ENCODE data around the gene PHOX2B.

The PHOX2B gene

GRCh38 chr4:41787931-41788330 is 39.4 kb upstream of the PHOX2B start:
- no peak overlapping the region for H3K4me3 ChIP-seq (ENCODE audit: low read depth, low read length)
- no peak for TF ChIP-seq CTCF (IDR thresholded peaks at IDR 0.05; ENCODE audit: low read depth, low read length)

GRCh38 chr4:41785665-41786064 is 37.1 kb upstream of the PHOX2B start:
- TF ChIP-seq CTCF (IDR thresholded peaks at IDR 0.05; ENCODE audit: low read depth, low read length): no peak
- no peak overlapping the region for H3K4me3 ChIP-seq (ENCODE audit: low read depth, low read length)

GRCh38 chr4:41784191-41784979 is 35.9 kb upstream of the PHOX2B start:
- H3K4me3 ChIP-seq (ENCODE audit: low read depth, low read length): no peak overlapping the region
- no peak for TF ChIP-seq CTCF (IDR thresholded peaks at IDR 0.05; ENCODE audit: low read depth, low read length)

GRCh38 chr4:41776466-41776865 is 27.9 kb upstream of the PHOX2B start:
- TF ChIP-seq CTCF (IDR thresholded peaks at IDR 0.05; ENCODE audit: low read depth, low read length): no peak

GRCh38 chr4:41763729-41764128 is 15.2 kb upstream of the PHOX2B start:
- H3K4me3 ChIP-seq (ENCODE audit: low read depth, low read length): no peak overlapping the region
- TF ChIP-seq CTCF (IDR thresholded peaks at IDR 0.05; ENCODE audit: low read depth, low read length): no peak

More at GRCh38 chr4:41776466-41776865, 27.9 kb upstream of the PHOX2B start:
- no peak overlapping the region for H3K4me3 ChIP-seq (ENCODE audit: low read depth, low read length)

- H3K4me3 ChIP-seq (ENCODE audit: low read depth, low read length): no peak overlapping the region
- no peak for TF ChIP-seq CTCF (IDR thresholded peaks at IDR 0.05; ENCODE audit: low read depth, low read length)
These were observed 10.4 kb upstream of the PHOX2B start for GRCh38 chr4:41758884-41759283.

GRCh38 chr4:41757521-41758156 is 9.1 kb upstream of the PHOX2B start:
- H3K4me3 ChIP-seq (ENCODE audit: low read depth, low read length): no peak overlapping the region
- TF ChIP-seq CTCF (IDR thresholded peaks at IDR 0.05; ENCODE audit: low read depth, low read length): no peak
